ENCODE measurements around the gene LILRB5. TPM values are rescaled to one million over a fixed set of nuclear protein-coding genes. Genes with fewer than 3 reads are reported as not detected.

LILRB5 gene
- total and polyA plus RNA-seq, 9 of the 15 experiments (the other 6 are each of a cell fraction or from before 2014, with no cell fraction given), result not detected

DNA sequence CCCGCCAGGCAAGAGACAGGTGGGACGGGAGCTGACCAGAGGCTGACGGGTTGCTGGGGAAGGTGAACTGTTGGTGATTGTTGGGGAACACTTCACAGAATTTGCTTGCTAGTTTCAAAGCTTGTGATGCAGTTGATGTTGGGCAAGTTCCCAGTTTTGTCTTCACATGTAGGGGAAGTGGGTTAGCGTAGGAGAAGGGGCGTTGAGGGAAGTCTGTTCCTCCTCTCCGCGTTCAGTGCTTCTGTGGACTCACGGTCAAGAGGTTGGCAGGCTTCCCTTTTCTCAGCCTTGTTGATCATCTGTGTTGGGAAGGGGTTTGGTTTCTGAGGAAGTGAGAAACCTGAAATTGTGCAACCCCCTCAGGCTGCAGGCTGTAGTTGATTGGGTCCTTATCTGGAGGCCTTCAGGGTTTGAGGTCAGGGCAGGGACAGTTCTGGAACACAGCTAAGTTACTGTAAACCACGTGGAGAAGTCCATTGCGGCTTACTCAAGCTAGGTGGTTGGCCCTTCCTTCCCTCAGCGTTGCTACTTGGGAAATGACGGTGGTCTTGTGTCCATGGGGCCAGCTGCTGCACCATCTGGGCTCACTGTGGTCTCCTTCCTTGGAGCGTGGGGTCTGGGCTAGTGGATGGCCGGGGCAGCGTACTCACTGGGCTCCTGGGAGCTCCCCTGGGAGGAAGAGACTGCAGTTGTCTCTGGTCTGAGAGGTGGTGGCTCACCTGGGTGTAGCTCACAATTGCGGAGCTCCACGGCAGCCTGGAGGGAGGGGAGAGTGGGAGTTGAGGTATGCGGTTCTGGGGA, 48.9 kb downstream of the LILRB5 start (continued):
- TF ChIP-seq, protein P1, sequence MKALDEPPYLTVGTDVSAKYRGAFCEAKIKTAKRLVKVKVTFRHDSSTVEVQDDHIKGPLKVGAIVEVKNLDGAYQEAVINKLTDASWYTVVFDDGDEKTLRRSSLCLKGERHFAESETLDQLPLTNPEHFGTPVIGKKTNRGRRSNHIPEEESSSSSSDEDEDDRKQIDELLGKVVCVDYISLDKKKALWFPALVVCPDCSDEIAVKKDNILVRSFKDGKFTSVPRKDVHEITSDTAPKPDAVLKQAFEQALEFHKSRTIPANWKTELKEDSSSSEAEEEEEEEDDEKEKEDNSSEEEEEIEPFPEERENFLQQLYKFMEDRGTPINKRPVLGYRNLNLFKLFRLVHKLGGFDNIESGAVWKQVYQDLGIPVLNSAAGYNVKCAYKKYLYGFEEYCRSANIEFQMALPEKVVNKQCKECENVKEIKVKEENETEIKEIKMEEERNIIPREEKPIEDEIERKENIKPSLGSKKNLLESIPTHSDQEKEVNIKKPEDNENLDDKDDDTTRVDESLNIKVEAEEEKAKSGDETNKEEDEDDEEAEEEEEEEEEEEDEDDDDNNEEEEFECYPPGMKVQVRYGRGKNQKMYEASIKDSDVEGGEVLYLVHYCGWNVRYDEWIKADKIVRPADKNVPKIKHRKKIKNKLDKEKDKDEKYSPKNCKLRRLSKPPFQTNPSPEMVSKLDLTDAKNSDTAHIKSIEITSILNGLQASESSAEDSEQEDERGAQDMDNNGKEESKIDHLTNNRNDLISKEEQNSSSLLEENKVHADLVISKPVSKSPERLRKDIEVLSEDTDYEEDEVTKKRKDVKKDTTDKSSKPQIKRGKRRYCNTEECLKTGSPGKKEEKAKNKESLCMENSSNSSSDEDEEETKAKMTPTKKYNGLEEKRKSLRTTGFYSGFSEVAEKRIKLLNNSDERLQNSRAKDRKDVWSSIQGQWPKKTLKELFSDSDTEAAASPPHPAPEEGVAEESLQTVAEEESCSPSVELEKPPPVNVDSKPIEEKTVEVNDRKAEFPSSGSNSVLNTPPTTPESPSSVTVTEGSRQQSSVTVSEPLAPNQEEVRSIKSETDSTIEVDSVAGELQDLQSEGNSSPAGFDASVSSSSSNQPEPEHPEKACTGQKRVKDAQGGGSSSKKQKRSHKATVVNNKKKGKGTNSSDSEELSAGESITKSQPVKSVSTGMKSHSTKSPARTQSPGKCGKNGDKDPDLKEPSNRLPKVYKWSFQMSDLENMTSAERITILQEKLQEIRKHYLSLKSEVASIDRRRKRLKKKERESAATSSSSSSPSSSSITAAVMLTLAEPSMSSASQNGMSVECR (CRISPR knock-in tag; IDR thresholded peaks at IDR 0.05), result peak; percentile 74
- TF ChIP-seq, protein P2, sequence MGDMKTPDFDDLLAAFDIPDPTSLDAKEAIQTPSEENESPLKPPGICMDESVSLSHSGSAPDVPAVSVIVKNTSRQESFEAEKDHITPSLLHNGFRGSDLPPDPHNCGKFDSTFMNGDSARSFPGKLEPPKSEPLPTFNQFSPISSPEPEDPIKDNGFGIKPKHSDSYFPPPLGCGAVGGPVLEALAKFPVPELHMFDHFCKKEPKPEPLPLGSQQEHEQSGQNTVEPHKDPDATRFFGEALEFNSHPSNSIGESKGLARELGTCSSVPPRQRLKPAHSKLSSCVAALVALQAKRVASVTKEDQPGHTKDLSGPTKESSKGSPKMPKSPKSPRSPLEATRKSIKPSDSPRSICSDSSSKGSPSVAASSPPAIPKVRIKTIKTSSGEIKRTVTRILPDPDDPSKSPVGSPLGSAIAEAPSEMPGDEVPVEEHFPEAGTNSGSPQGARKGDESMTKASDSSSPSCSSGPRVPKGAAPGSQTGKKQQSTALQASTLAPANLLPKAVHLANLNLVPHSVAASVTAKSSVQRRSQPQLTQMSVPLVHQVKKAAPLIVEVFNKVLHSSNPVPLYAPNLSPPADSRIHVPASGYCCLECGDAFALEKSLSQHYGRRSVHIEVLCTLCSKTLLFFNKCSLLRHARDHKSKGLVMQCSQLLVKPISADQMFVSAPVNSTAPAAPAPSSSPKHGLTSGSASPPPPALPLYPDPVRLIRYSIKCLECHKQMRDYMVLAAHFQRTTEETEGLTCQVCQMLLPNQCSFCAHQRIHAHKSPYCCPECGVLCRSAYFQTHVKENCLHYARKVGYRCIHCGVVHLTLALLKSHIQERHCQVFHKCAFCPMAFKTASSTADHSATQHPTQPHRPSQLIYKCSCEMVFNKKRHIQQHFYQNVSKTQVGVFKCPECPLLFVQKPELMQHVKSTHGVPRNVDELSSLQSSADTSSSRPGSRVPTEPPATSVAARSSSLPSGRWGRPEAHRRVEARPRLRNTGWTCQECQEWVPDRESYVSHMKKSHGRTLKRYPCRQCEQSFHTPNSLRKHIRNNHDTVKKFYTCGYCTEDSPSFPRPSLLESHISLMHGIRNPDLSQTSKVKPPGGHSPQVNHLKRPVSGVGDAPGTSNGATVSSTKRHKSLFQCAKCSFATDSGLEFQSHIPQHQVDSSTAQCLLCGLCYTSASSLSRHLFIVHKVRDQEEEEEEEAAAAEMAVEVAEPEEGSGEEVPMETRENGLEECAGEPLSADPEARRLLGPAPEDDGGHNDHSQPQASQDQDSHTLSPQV (IDR thresholded peaks at IDR 0.05), result peak; percentile 94
- TF ChIP-seq GTF2A2 (tag; IDR thresholded peaks at IDR 0.05) (no peak), SP1 (CRISPR knock-in tag; IDR thresholded peaks at IDR 0.05) (peak; percentile 86), RUNX1 (IDR thresholded peaks at IDR 0.05; ENCODE audit: low read depth) (peak; percentile 64), U2AF2 (optimal IDR thresholded peaks at IDR 0.05; ENCODE audit: low read depth, low read length) (no peak), ZNF134 (CRISPR knock-in tag; conservative IDR thresholded peaks at IDR 0.05) (no peak), ZNF77 (CRISPR knock-in tag; IDR thresholded peaks at IDR 0.05) (peak; percentile 93), PRMT5 (CRISPR knock-in tag; IDR thresholded peaks at IDR 0.05) (no peak), TEAD1 (CRISPR knock-in tag; IDR thresholded peaks at IDR 0.05) (peak in 1 of 2 experiments; percentile 66; a peak in 2 of 4 replicates), FOSL1 (tag; conservative IDR thresholded peaks at IDR 0.05) (peak; percentile 70), SOX6 (IDR thresholded peaks at IDR 0.05) (peak; percentile 91), EHMT2 (IDR thresholded peaks at IDR 0.05) (peak; percentile 74), CBFA2T3 (IDR thresholded peaks at IDR 0.05) (peak; percentile 93), NFATC3 (IDR thresholded peaks at IDR 0.05) (no peak), NFRKB (IDR thresholded peaks at IDR 0.05; ENCODE audit: low read depth) (no peak), ZNF561 (CRISPR knock-in tag; conservative IDR thresholded peaks at IDR 0.05) (no peak), TCF7L2 (IDR thresholded peaks at IDR 0.05; ENCODE audit: low read depth, low read length) (no peak), FOXJ2 (tag; IDR thresholded peaks at IDR 0.05) (peak; percentile 97)
- TF ChIP-seq, protein P3, sequence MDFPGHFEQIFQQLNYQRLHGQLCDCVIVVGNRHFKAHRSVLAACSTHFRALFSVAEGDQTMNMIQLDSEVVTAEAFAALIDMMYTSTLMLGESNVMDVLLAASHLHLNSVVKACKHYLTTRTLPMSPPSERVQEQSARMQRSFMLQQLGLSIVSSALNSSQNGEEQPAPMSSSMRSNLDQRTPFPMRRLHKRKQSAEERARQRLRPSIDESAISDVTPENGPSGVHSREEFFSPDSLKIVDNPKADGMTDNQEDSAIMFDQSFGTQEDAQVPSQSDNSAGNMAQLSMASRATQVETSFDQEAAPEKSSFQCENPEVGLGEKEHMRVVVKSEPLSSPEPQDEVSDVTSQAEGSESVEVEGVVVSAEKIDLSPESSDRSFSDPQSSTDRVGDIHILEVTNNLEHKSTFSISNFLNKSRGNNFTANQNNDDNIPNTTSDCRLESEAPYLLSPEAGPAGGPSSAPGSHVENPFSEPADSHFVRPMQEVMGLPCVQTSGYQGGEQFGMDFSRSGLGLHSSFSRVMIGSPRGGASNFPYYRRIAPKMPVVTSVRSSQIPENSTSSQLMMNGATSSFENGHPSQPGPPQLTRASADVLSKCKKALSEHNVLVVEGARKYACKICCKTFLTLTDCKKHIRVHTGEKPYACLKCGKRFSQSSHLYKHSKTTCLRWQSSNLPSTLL (IDR thresholded peaks at IDR 0.05), result no peak; the same call in 1 of the 2 replicates
